BLaER1 treated with 17β-estradiol and CSF1 and Interleukin-3, amounts not matched to agents 10 nM and 100 nM (cell line): ENCODE data around the gene RBMS3.

Experiments
- H3K27ac ChIP-seq, 11 experiments: shearing (Covaris generic); formaldehyde crosslinking; 2 replicates each; pipeline ENCODE4 v1.8.1; 2022
- H3K27me3 ChIP-seq, 11 experiments: shearing (Covaris generic); formaldehyde crosslinking; 2 replicates each; pipeline ENCODE4 v1.8.1; 2022
- H3K36me3 ChIP-seq, 11 experiments: shearing (Covaris generic); formaldehyde crosslinking; 2 replicates each; pipeline ENCODE4 v1.8.1; 2022
- H3K4me1 ChIP-seq, 10 experiments: shearing (Covaris generic); formaldehyde crosslinking; 2 replicates each; pipeline ENCODE4 v1.8.1; 2022
- H3K4me2 ChIP-seq, 11 experiments: shearing (Covaris generic); formaldehyde crosslinking; 2 replicates each; pipeline ENCODE4 v1.8.1; 2022
- H3K4me3 ChIP-seq, 10 experiments: shearing (Covaris generic); formaldehyde crosslinking; 2 replicates each; pipeline ENCODE4 v1.8.1; 2022
- H3K9ac ChIP-seq, 11 experiments: shearing (Covaris generic); formaldehyde crosslinking; 2 replicates each; pipeline ENCODE4 v1.8.1; 2022
- H3K9me3 ChIP-seq, 11 experiments: shearing (Covaris generic); formaldehyde crosslinking; replicated peaks in 1 of 11; 2 replicates each; pipeline ENCODE4 v1.8.1; 2022
- H4K20me1 ChIP-seq, 11 experiments: shearing (Covaris generic); formaldehyde crosslinking; 2 replicates each; pipeline ENCODE4 v1.8.1; 2022
- Cebpa-rat ChIP-seq, 11 experiments: shearing (Covaris generic); IDR thresholded peaks; 2 replicates each; pipeline ENCODE4 v1.8.1; 2022

RBMS3 gene

GRCh38 chr3:29608414-29609327 lies 327.8 kb downstream of the RBMS3 start:
- Histone ChIP-seq H3K27ac (no peak overlapping the region), H3K36me3 (no peaks in the 10 kb centered on the region), H3K4me3 (no peak overlapping the region), H4K20me1 (no peaks in the 10 kb centered on the region), H3K4me1 (no peaks in the 10 kb centered on the region), H3K27me3 (no peaks in the 10 kb centered on the region), H3K4me2 (no peak overlapping the region), H3K9ac (no peak overlapping the region), H3K9me3 (no peaks in the 10 kb centered on the region; a peak in 1 of 22 replicates)
- no peak for TF ChIP-seq Cebpa-rat (IDR thresholded peaks at IDR 0.05)

GRCh38 chr3:29609328-29609811 lies 328.5 kb downstream of the RBMS3 start:
- no peaks in the 10 kb centered on the region for H4K20me1 ChIP-seq
- no peak overlapping the region for H3K9ac ChIP-seq
- TF ChIP-seq Cebpa-rat (IDR thresholded peaks at IDR 0.05): no peak
- H3K4me3 ChIP-seq: no peak overlapping the region
- no peaks in the 10 kb centered on the region for H3K4me1 ChIP-seq
- H3K9me3 ChIP-seq: no peaks in the 10 kb centered on the region; a peak in 1 of 22 replicates
- H3K36me3 ChIP-seq: no peaks in the 10 kb centered on the region
- no peaks in the 10 kb centered on the region for H3K27me3 ChIP-seq
- H3K27ac ChIP-seq: no peak overlapping the region
- no peak overlapping the region for H3K4me2 ChIP-seq

GRCh38 chr3:29610781-29611180 lies 329.9 kb downstream of the RBMS3 start:
- Histone ChIP-seq H3K27ac (no peak overlapping the region), H4K20me1 (no peaks in the 10 kb centered on the region), H3K27me3 (no peaks in the 10 kb centered on the region), H3K9me3 (no peaks in the 10 kb centered on the region; a peak in 1 of 22 replicates), H3K4me2 (no peak overlapping the region), H3K36me3 (no peaks in the 10 kb centered on the region), H3K9ac (no peak overlapping the region), H3K4me3 (no peak overlapping the region), H3K4me1 (no peaks in the 10 kb centered on the region)
- no peak for TF ChIP-seq Cebpa-rat (IDR thresholded peaks at IDR 0.05)

- H3K4me3 ChIP-seq: no peak overlapping the region
- H3K9ac ChIP-seq: no peak overlapping the region
- no peak overlapping the region for H3K4me2 ChIP-seq
- no peaks in the 10 kb centered on the region for H3K27me3 ChIP-seq
- no peak overlapping the region for H3K27ac ChIP-seq
- no peaks in the 10 kb centered on the region for H3K4me1 ChIP-seq
- no peaks in the 10 kb centered on the region for H3K36me3 ChIP-seq
- H4K20me1 ChIP-seq: no peaks in the 10 kb centered on the region
- H3K9me3 ChIP-seq: no peaks in the 10 kb centered on the region; a peak in 1 of 22 replicates
- no peak for TF ChIP-seq Cebpa-rat (IDR thresholded peaks at IDR 0.05)
These were observed 330.4 kb downstream of the RBMS3 start for GRCh38 chr3:29611252-29611651.

- H3K9ac ChIP-seq: no peak overlapping the region
- no peaks in the 10 kb centered on the region; a peak in 1 of 22 replicates for H3K9me3 ChIP-seq
- H3K4me1 ChIP-seq: no peaks in the 10 kb centered on the region
- no peak for TF ChIP-seq Cebpa-rat (IDR thresholded peaks at IDR 0.05)
- H3K4me3 ChIP-seq: no peak overlapping the region
- no peaks in the 10 kb centered on the region for H4K20me1 ChIP-seq
- H3K36me3 ChIP-seq: no peaks in the 10 kb centered on the region
- no peaks in the 10 kb centered on the region for H3K27me3 ChIP-seq
- H3K27ac ChIP-seq: no peak overlapping the region
- H3K4me2 ChIP-seq: no peak overlapping the region
These were observed 331.7 kb downstream of the RBMS3 start for GRCh38 chr3:29612536-29612935.

GRCh38 chr3:29614954-29615353 lies 334.1 kb downstream of the RBMS3 start:
- Histone ChIP-seq H3K9ac (no peak overlapping the region), H3K4me2 (no peak overlapping the region), H3K9me3 (no peaks in the 10 kb centered on the region; a peak in 1 of 22 replicates), H3K27me3 (no peaks in the 10 kb centered on the region), H3K27ac (no peak overlapping the region), H4K20me1 (no peaks in the 10 kb centered on the region), H3K4me3 (no peak overlapping the region), H3K36me3 (no peaks in the 10 kb centered on the region), H3K4me1 (peaks cover 0 to 8% (median 0%) of the 10 kb centered on the region in 10 experiments; a peak in 7 of 20 replicates)
- no peak for TF ChIP-seq Cebpa-rat (IDR thresholded peaks at IDR 0.05)

- no peaks in the 10 kb centered on the region for H3K27me3 ChIP-seq
These were observed 337.8 kb downstream of the RBMS3 start for GRCh38 chr3:29618395-29619282.

GRCh38 chr3:29619676-29620075 lies 338.8 kb downstream of the RBMS3 start:
- no peak overlapping the region for H3K27ac ChIP-seq
- no peak for TF ChIP-seq Cebpa-rat (IDR thresholded peaks at IDR 0.05)
- H3K4me1 ChIP-seq: peaks cover 0 to 8% (median 0%) of the 10 kb centered on the region in 10 experiments; a peak in 7 of 20 replicates
- no peaks in the 10 kb centered on the region for H3K27me3 ChIP-seq
- no peaks in the 10 kb centered on the region for H3K36me3 ChIP-seq
- no peak overlapping the region for H3K4me2 ChIP-seq
- no peak overlapping the region for H3K4me3 ChIP-seq
- no peaks in the 10 kb centered on the region for H3K9me3 ChIP-seq
- no peak overlapping the region for H3K9ac ChIP-seq
- H4K20me1 ChIP-seq: no peaks in the 10 kb centered on the region

More at GRCh38 chr3:29618395-29619282, 337.8 kb downstream of the RBMS3 start:
- peaks cover 0 to 8% (median 0%) of the 10 kb centered on the region in 10 experiments; a peak in 7 of 20 replicates for H3K4me1 ChIP-seq
- H3K9ac ChIP-seq: no peak overlapping the region
- peak overlapping the region in 3 of 11 experiments; percentile 1 to 26 (median 24); a peak in 2 of 22 replicates for H3K4me2 ChIP-seq
- no peaks in the 10 kb centered on the region for H3K36me3 ChIP-seq
- no peak for TF ChIP-seq Cebpa-rat (IDR thresholded peaks at IDR 0.05)
- H3K27ac ChIP-seq: no peak overlapping the region; a peak in 1 of 22 replicates
- H3K9me3 ChIP-seq: no peaks in the 10 kb centered on the region; a peak in 1 of 22 replicates
- no peak overlapping the region for H3K4me3 ChIP-seq
- H4K20me1 ChIP-seq: no peaks in the 10 kb centered on the region
